ENCODE measurements around the gene OR1L6.

Gene OR1L6

GRCh38 chr9:122742003-122742402 lies at the start of gene OR1L6:
Gene OR1L6, plus strand, starts transcription at chr9:122742303. Its CDS starts 7,545 bp downstream, at chr9:122749848.
- DNase-seq: no peak

GRCh38 chr9:122695696-122696095 lies 46.4 kb upstream of the OR1L6 start:
- peak in 1 of 3 donors; percentile 1 for DNase-seq

- DNase-seq: no peak
Observed at GRCh38 chr9:122718038-122718437, 24.1 kb upstream of the OR1L6 start.

- DNase-seq: no peak
Observed at GRCh38 chr9:122719218-122719617, 22.9 kb upstream of the OR1L6 start.

GRCh38 chr9:122723690-122724089 lies 18.4 kb upstream of the OR1L6 start, which contains the start of gene OR1L4:
Gene OR1L4, plus strand, starts transcription at chr9:122723990. Its CDS starts 0 bp downstream, at chr9:122723990.
- DNase-seq: no peak

GRCh38 chr9:122754825-122755224 lies 12.7 kb downstream of the OR1L6 start:
- DNase-seq: no peak

GRCh38 chr9:122767817-122768216 lies 25.7 kb downstream of the OR1L6 start:
- no peak for DNase-seq

GRCh38 chr9:122777052-122777451 lies 34.9 kb downstream of the OR1L6 start:
- DNase-seq: no peak

- peak in 1 of 3 donors; percentile 4 for DNase-seq
Observed at GRCh38 chr9:122777935-122778627, 36.0 kb downstream of the OR1L6 start.

- DNase-seq: no peak
Observed at GRCh38 chr9:122779181-122779580, 37.1 kb downstream of the OR1L6 start.

GRCh38 chr9:122780026-122780425 lies 37.9 kb downstream of the OR1L6 start:
- DNase-seq: no peak

GRCh38 chr9:122781671-122782070 lies 39.6 kb downstream of the OR1L6 start:
- DNase-seq: no peak

GRCh38 chr9:122785269-122785668 lies 43.2 kb downstream of the OR1L6 start:
- no peak for DNase-seq

GRCh38 chr9:122786338-122786737 lies 44.2 kb downstream of the OR1L6 start:
- no peak for DNase-seq

- DNase-seq: no peak
Observed at GRCh38 chr9:122788831-122789230, 46.7 kb downstream of the OR1L6 start, which contains the start of gene OR5C1. Gene OR5C1, plus strand, starts transcription at chr9:122788933. Its CDS starts 0 bp downstream, at chr9:122788933.

GRCh38 chr9:122789256-122790046 lies 47.3 kb downstream of the OR1L6 start:
- no peak for DNase-seq

- no peak for DNase-seq
Observed at GRCh38 chr9:122791872-122792669, 50.0 kb downstream of the OR1L6 start.

GRCh38 chr9:122797316-122798063 lies 55.4 kb downstream of the OR1L6 start:
- DNase-seq: no peak

All from suppressor macrophage treated with lipopolysaccharide for 1 hour (primary cell).